WTC11 (cell line): Measurements from ENCODE around the gene ABL1.

Experiments used
- ATF6 ChIP-seq: sonication (generic); formaldehyde crosslinking; IDR thresholded peaks from 2 replicates; pipeline ENCODE4 v1.8.1; 2023; ENCODE audit warnings: mild to moderate bottlenecking, missing genetic modification reagents
- CDX4 ChIP-seq: fragments of 250-450 bp; sonication (Bioruptor Pico); IDR thresholded peaks from 2 replicates; pipeline ENCODE4 v1.9.0; 2021; ENCODE audit warnings: moderate library complexity, mild to moderate bottlenecking, inconsistent platforms, borderline replicate concordance
- CREB1 ChIP-seq: sonication (generic); formaldehyde crosslinking; IDR thresholded peaks from 2 replicates; pipeline ENCODE4 v1.8.0; 2023; ENCODE audit warnings: mild to moderate bottlenecking, missing genetic modification reagents
- CTCF ChIP-seq: fragments of 200-600 bp; IDR thresholded peaks from 2 replicates; pipeline ENCODE4 v1.8.0; 2022; ENCODE audit warnings: antibody characterized with exemption
- ESRRA ChIP-seq: sonication (generic); formaldehyde crosslinking; IDR thresholded peaks from 2 replicates; pipeline ENCODE4 v1.8.1; 2022; ENCODE audit warnings: mild to moderate bottlenecking, missing genetic modification reagents, borderline replicate concordance
- IRF2 ChIP-seq: sonication (generic); formaldehyde crosslinking; IDR thresholded peaks from 2 replicates; pipeline ENCODE4 v1.8.0; 2022; ENCODE audit warnings: low read depth, missing genetic modification reagents, borderline replicate concordance
- NR3C1 ChIP-seq: sonication (generic); formaldehyde crosslinking; conservative IDR thresholded peaks from 2 replicates; pipeline ENCODE4 v1.8.1; 2023; ENCODE audit warnings: low read depth, mild to moderate bottlenecking, missing genetic modification reagents
- USF2 ChIP-seq: sonication (generic); formaldehyde crosslinking; IDR thresholded peaks from 2 replicates; pipeline ENCODE4 v1.8.1; 2023; ENCODE audit warnings: mild to moderate bottlenecking, missing genetic modification reagents, moderate library complexity
- ZBTB21 ChIP-seq: sonication (generic); formaldehyde crosslinking; IDR thresholded peaks from 2 replicates; pipeline ENCODE4 v1.8.1; 2023; ENCODE audit warnings: mild to moderate bottlenecking, missing genetic modification reagents, borderline replicate concordance
- ZBTB43 ChIP-seq: sonication (generic); formaldehyde crosslinking; IDR thresholded peaks from 2 replicates; pipeline ENCODE4 v1.8.1; 2023; ENCODE audit warnings: mild to moderate bottlenecking, missing genetic modification reagents
- ZNF423 ChIP-seq: fragments of 250-450 bp; sonication (Bioruptor Pico); IDR thresholded peaks from 2 replicates; pipeline ENCODE4 v2.1.2; 2022; ENCODE audit warnings: mild to moderate bottlenecking, moderate library complexity
- TF ChIP-seq, protein P1 (sequence below): fragments of 250-450 bp; sonication (Bioruptor Pico); IDR thresholded peaks from 2 replicates; pipeline ENCODE4 v1.9.0; 2021; ENCODE audit warnings: mild to moderate bottlenecking

DNA sequence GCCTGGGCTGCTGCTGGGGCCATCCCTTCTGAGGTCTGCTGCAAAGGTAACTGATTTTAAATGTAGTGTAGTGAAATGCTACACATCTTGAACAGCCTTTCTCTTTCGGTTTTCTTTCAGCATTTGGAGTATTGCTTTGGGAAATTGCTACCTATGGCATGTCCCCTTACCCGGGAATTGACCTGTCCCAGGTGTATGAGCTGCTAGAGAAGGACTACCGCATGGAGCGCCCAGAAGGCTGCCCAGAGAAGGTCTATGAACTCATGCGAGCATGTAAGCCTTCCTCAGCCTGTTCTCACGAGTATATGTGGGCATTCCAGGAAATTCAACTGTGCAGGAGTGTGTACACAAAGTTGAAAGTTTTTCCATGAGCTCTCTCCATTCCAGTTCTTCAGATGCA is 43.2 kb downstream of the ABL1 start:
- no peak for TF ChIP-seq NR3C1 (CRISPR knock-in tag)
- TF ChIP-seq CDX4 (CRISPR knock-in tag) = no peak
- no peak for TF ChIP-seq ZBTB21
- no peak for TF ChIP-seq ZBTB43 (CRISPR knock-in tag)
- no peak for TF ChIP-seq CREB1 (CRISPR knock-in tag)
- TF ChIP-seq, protein P1, sequence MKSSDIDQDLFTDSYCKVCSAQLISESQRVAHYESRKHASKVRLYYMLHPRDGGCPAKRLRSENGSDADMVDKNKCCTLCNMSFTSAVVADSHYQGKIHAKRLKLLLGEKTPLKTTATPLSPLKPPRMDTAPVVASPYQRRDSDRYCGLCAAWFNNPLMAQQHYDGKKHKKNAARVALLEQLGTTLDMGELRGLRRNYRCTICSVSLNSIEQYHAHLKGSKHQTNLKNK (CRISPR knock-in tag) = no peak
- TF ChIP-seq CTCF = no peak
- TF ChIP-seq USF2 (CRISPR knock-in tag) = no peak
- TF ChIP-seq ESRRA (CRISPR knock-in tag) = no peak
- no peak for TF ChIP-seq IRF2 (CRISPR knock-in tag)
- no peak for TF ChIP-seq ATF6 (CRISPR knock-in tag)
- no peak for TF ChIP-seq ZNF423 (CRISPR knock-in tag)
